ENCODE data around the gene ADARB2.
"Not testable (repeated sequence)": the region's sequence is repeated elsewhere in the genome, so short reads cannot be mapped to it uniquely, and the experiment has no call there.

ADARB2 gene

GRCh38 chr10:1240341-1240775, 497.0 kb downstream of the ADARB2 start:
- Histone ChIP-seq H3K27me3 (peaks cover 29% of the 10 kb centered on the region; the same call in 1 of the 2 replicates), H3K4me2 (peak overlapping the region; percentile 84), H4K20me1 (0 out of 2 replicates have a peak, but pooled peaks cover 12% of the 10 kb centered on the region), H3K4me3 (peak overlapping the region; percentile 45), H3K36me3 (no peaks in the 10 kb centered on the region), H3K9me3 (no peaks in the 10 kb centered on the region), H3K4me1 (peaks cover 39% of the 10 kb centered on the region), H3K27ac (0 out of 2 replicates have a peak overlapping the region, but pooled peaks have one; percentile 8), H3K9ac (peak overlapping the region; percentile 35; the same call in 1 of the 2 replicates)
- no peak for TF ChIP-seq Cebpa-rat (IDR thresholded peaks at IDR 0.05)

- Histone ChIP-seq H3K9ac (no peak overlapping the region), H3K4me1 (peaks cover 23% of the 10 kb centered on the region), H4K20me1 (no peaks in the 10 kb centered on the region), H3K4me3 (no peak overlapping the region), H3K9me3 (no peaks in the 10 kb centered on the region), H3K27ac (no peak overlapping the region), H3K27me3 (peaks cover 12% of the 10 kb centered on the region), H3K36me3 (no peaks in the 10 kb centered on the region), H3K4me2 (no peak overlapping the region)
- no peak for TF ChIP-seq Cebpa-rat (IDR thresholded peaks at IDR 0.05)
Measured at GRCh38 chr10:1233031-1233430, 504.3 kb downstream of the ADARB2 start.

- Histone ChIP-seq H3K9me3 (no peaks in the 10 kb centered on the region), H3K4me3 (no peak overlapping the region), H3K9ac (no peak overlapping the region), H4K20me1 (no peaks in the 10 kb centered on the region), H3K27me3 (peaks cover 7% of the 10 kb centered on the region), H3K4me2 (no peak overlapping the region), H3K36me3 (no peaks in the 10 kb centered on the region), H3K27ac (no peak overlapping the region), H3K4me1 (peaks cover 30% of the 10 kb centered on the region)
- no peak for TF ChIP-seq Cebpa-rat (IDR thresholded peaks at IDR 0.05)
Measured at GRCh38 chr10:1232164-1232911, 505.0 kb downstream of the ADARB2 start.

GRCh38 chr10:1230592-1231275, 506.6 kb downstream of the ADARB2 start:
- TF ChIP-seq Cebpa-rat (IDR thresholded peaks at IDR 0.05): no peak
- Histone ChIP-seq H3K4me3 (no peak overlapping the region), H3K27ac (no peak overlapping the region), H3K36me3 (no peaks in the 10 kb centered on the region), H3K9ac (no peak overlapping the region), H3K4me2 (peak overlapping the region; percentile 5; the same call in 1 of the 2 replicates), H3K9me3 (no peaks in the 10 kb centered on the region), H4K20me1 (no peaks in the 10 kb centered on the region), H3K4me1 (peaks cover 36% of the 10 kb centered on the region), H3K27me3 (peaks cover 7% of the 10 kb centered on the region)

- peaks cover 7% of the 10 kb centered on the region for H3K27me3 ChIP-seq
- H3K27ac ChIP-seq: no peak overlapping the region
- H3K9ac ChIP-seq: no peak overlapping the region
- no peak overlapping the region for H3K4me2 ChIP-seq
- H4K20me1 ChIP-seq: no peaks in the 10 kb centered on the region
- H3K9me3 ChIP-seq: no peaks in the 10 kb centered on the region
- TF ChIP-seq Cebpa-rat (IDR thresholded peaks at IDR 0.05): no peak
- no peak overlapping the region for H3K4me3 ChIP-seq
- H3K4me1 ChIP-seq: peaks cover 36% of the 10 kb centered on the region
- no peaks in the 10 kb centered on the region for H3K36me3 ChIP-seq
Measured at GRCh38 chr10:1230138-1230537, 507.2 kb downstream of the ADARB2 start.

GRCh38 chr10:1229574-1229973, 507.8 kb downstream of the ADARB2 start:
- Histone ChIP-seq H3K4me1 (peaks cover 36% of the 10 kb centered on the region), H3K27me3 (peaks cover 2% of the 10 kb centered on the region; the same call in 1 of the 2 replicates), H3K9me3 (no peaks in the 10 kb centered on the region), H3K27ac (no peak overlapping the region), H3K4me3 (no peak overlapping the region), H3K36me3 (no peaks in the 10 kb centered on the region), H3K9ac (no peak overlapping the region), H4K20me1 (no peaks in the 10 kb centered on the region), H3K4me2 (no peak overlapping the region)
- no peak for TF ChIP-seq Cebpa-rat (IDR thresholded peaks at IDR 0.05)

- Histone ChIP-seq H3K27ac (no peak overlapping the region), H3K4me3 (no peak overlapping the region), H3K9me3 (no peaks in the 10 kb centered on the region), H4K20me1 (no peaks in the 10 kb centered on the region), H3K4me1 (peaks cover 36% of the 10 kb centered on the region), H3K36me3 (no peaks in the 10 kb centered on the region), H3K9ac (no peak overlapping the region), H3K4me2 (peak overlapping the region; percentile 54; the same call in 1 of the 2 replicates), H3K27me3 (no peaks in the 10 kb centered on the region)
- no peak for TF ChIP-seq Cebpa-rat (IDR thresholded peaks at IDR 0.05)
Measured at GRCh38 chr10:1229116-1229515, 508.2 kb downstream of the ADARB2 start.

- Histone ChIP-seq H3K4me2 (peak overlapping the region; percentile 54), H4K20me1 (no peaks in the 10 kb centered on the region), H3K27me3 (no peaks in the 10 kb centered on the region), H3K4me1 (peaks cover 36% of the 10 kb centered on the region), H3K9ac (no peak overlapping the region), H3K9me3 (no peaks in the 10 kb centered on the region), H3K27ac (no peak overlapping the region), H3K4me3 (no peak overlapping the region), H3K36me3 (no peaks in the 10 kb centered on the region)
- no peak for TF ChIP-seq Cebpa-rat (IDR thresholded peaks at IDR 0.05)
Measured at GRCh38 chr10:1228467-1228975, 508.8 kb downstream of the ADARB2 start.

GRCh38 chr10:1227510-1228402, 509.6 kb downstream of the ADARB2 start:
- no peak for TF ChIP-seq Cebpa-rat (IDR thresholded peaks at IDR 0.05)
- Histone ChIP-seq H4K20me1 (no peaks in the 10 kb centered on the region), H3K4me1 (peaks cover 36% of the 10 kb centered on the region), H3K27ac (no peak overlapping the region), H3K36me3 (no peaks in the 10 kb centered on the region), H3K27me3 (no peaks in the 10 kb centered on the region), H3K4me2 (peak overlapping the region; percentile 54), H3K9ac (no peak overlapping the region), H3K4me3 (no peak overlapping the region), H3K9me3 (no peaks in the 10 kb centered on the region)

GRCh38 chr10:1226907-1227306, 510.4 kb downstream of the ADARB2 start:
- H3K9me3 ChIP-seq, H3K27me3 ChIP-seq, H3K4me3 ChIP-seq, H3K27ac ChIP-seq, H3K36me3 ChIP-seq, H3K9ac ChIP-seq, H4K20me1 ChIP-seq: not testable (repeated sequence)
- H3K4me1 ChIP-seq: peaks cover 36% of the 10 kb centered on the region
- H3K4me2 ChIP-seq: peak overlapping the region; percentile 54

- H3K27me3 ChIP-seq, H3K4me1 ChIP-seq, H3K27ac ChIP-seq, H3K4me3 ChIP-seq, H3K36me3 ChIP-seq, H3K9ac ChIP-seq, H4K20me1 ChIP-seq, H3K4me2 ChIP-seq, H3K9me3 ChIP-seq: not testable (repeated sequence)
Measured at GRCh38 chr10:1219874-1220273, 517.5 kb downstream of the ADARB2 start.

Data from BLaER1 (cell line).